ENCODE results near the gene RAMAC. TPM values are rescaled to one million over a fixed set of nuclear protein-coding genes. Genes with fewer than 3 reads are reported as not detected.
A peak's percentile ranks its signal among the peaks of the same experiment; 100 is the strongest.

RAMAC gene
- total and polyA plus RNA-seq, 10 of the 15 experiments (the other 5 are each of a cell fraction or from before 2014, with no cell fraction given) = 22.4 to 109 (median 41.7) TPM

- no peak for TF ChIP-seq SMARCA5 (IDR thresholded peaks at IDR 0.05)
- TF ChIP-seq JUNB (IDR thresholded peaks at IDR 0.05) = peak; percentile 34; the same call in 1 of the 2 replicates
- no peak for TF ChIP-seq YBX1 (IDR thresholded peaks at IDR 0.05)
Measured at GRCh38 chr15:82966671-82967071, 19.3 kb upstream of the RAMAC start (continued).

- ATAC-seq (no peak), DNase-seq (ENCODE audit: low read depth, low spot score) (no peak), FAIRE-seq (no peak)
- Histone ChIP-seq H3K4me2 (ENCODE audit: control insufficient read depth, insufficient read depth) (no peak overlapping the region), H4K20me1 (ENCODE audit: control insufficient read depth, insufficient read depth) (no peaks in the 10 kb centered on the region; the same call in 1 of the 2 replicates), H3K27me3 (replicated peaks in 1 of 2; ENCODE audit: control insufficient read depth in 2 of 2, insufficient read depth in 2 of 2, low read length in 1 of 2) (peaks cover 0 to 2% of the 10 kb centered on the region in 2 experiments; a peak in 2 of 4 replicates), H3K4me3 (no peak overlapping the region), H2AFZ (ENCODE audit: control insufficient read depth, low read depth, low read length) (no peak overlapping the region), H3K9me3 (replicated peaks; ENCODE audit: control insufficient read depth, insufficient read depth, low read length) (no peaks in the 10 kb centered on the region), H3K9ac (ENCODE audit: control insufficient read depth, insufficient read depth, low read length) (no peak overlapping the region), H3K79me2 (ENCODE audit: control insufficient read depth, insufficient read depth, low read length) (no peaks in the 10 kb centered on the region), H3K4me1 (ENCODE audit: control insufficient read depth, insufficient read depth, low read length) (peaks cover 13% of the 10 kb centered on the region), H3K36me3 (ENCODE audit: control insufficient read depth in 2 of 2, insufficient read depth in 2 of 2, low read length in 1 of 2) (no peaks in the 10 kb centered on the region), H3K27ac (ENCODE audit: control insufficient read depth, insufficient read depth) (no peak overlapping the region)
- intact Hi-C loops (cut with micrococcal nuclease; ENCODE audit: unreplicated experiment) = no loop called here
- BruUV-seq (replicated peaks) = no TSS peak
- 95% methylated on average over 4 of the region's 4 CpGs for WGBS (ENCODE audit: insufficient coverage, insufficient replicate concordance, low lambda C conversion rate, missing lambda C conversion rate)
- CTCF ChIA-PET = no interaction called here
- in situ Hi-C loops (cut with MboI) = no loop called here
- no peak for TF ChIP-seq LARP7 (IDR thresholded peaks at IDR 0.05)
- no peak for TF ChIP-seq NR2F1 (conservative IDR thresholded peaks at IDR 0.05)
- no peak for TF ChIP-seq IKZF1 (conservative IDR thresholded peaks at IDR 0.05)
- TF ChIP-seq PAX8 (IDR thresholded peaks at IDR 0.05) = no peak
- no peak for TF ChIP-seq MXI1 (IDR thresholded peaks at IDR 0.05; ENCODE audit: low read depth, low read length)
- no peak for TF ChIP-seq ATF7 (IDR thresholded peaks at IDR 0.05; ENCODE audit: low read depth)
- SMC1A ChIA-PET (ENCODE audit: uncharacterized antibody, unreplicated experiment) = interaction anchor here (1.2 kb wide), 1 partner anchor 32 kb away, joined by 3 read pairs; no protein-coding TSS in a partner anchor
- POLR2A ChIA-PET = no interaction called here
- RAD21 ChIA-PET (ENCODE audit: unreplicated experiment) = no interaction called here
Measured at GRCh38 chr15:82968066-82968465, 17.9 kb upstream of the RAMAC start.
